Measurements from ENCODE around the gene RNF20.

The RNF20 gene

GRCh38 chr9:101508211-101508610, 25.4 kb upstream of the RNF20 start:
- Histone ChIP-seq H3K36me3 (ENCODE audit: insufficient read depth) (no peaks in the 10 kb centered on the region), H3K9ac (no peak overlapping the region), H2AFZ (ENCODE audit: low read depth) (no peak overlapping the region), H3K27me3 (ENCODE audit: insufficient read depth, low read depth) (no peaks in the 10 kb centered on the region), H3K79me2 (ENCODE audit: insufficient read depth, low read depth) (no peaks in the 10 kb centered on the region), H4K20me1 (ENCODE audit: insufficient read depth) (no peaks in the 10 kb centered on the region), H3K4me2 (no peak overlapping the region), H3K27ac (no peak overlapping the region), H3K4me1 (ENCODE audit: low read depth, poor library complexity, severe bottlenecking) (peaks cover 8% of the 10 kb centered on the region), H3K4me3 (IDR thresholded peaks at IDR 0.05; ENCODE audit: insufficient read depth, low read depth, low read length) (no peak overlapping the region)
- no peak for TF ChIP-seq CTCF (conservative IDR thresholded peaks at IDR 0.05; ENCODE audit: low read depth, low read length)

GRCh38 chr9:101509572-101509971, 24.1 kb upstream of the RNF20 start:
- Histone ChIP-seq H3K36me3 (ENCODE audit: insufficient read depth) (no peaks in the 10 kb centered on the region), H4K20me1 (ENCODE audit: insufficient read depth) (no peaks in the 10 kb centered on the region), H2AFZ (ENCODE audit: low read depth) (no peak overlapping the region), H3K9ac (no peak overlapping the region), H3K4me3 (IDR thresholded peaks at IDR 0.05; ENCODE audit: insufficient read depth, low read depth, low read length) (no peak overlapping the region), H3K4me1 (ENCODE audit: low read depth, poor library complexity, severe bottlenecking) (peaks cover 8% of the 10 kb centered on the region), H3K79me2 (ENCODE audit: insufficient read depth, low read depth) (no peaks in the 10 kb centered on the region), H3K27ac (no peak overlapping the region), H3K27me3 (ENCODE audit: insufficient read depth, low read depth) (no peaks in the 10 kb centered on the region), H3K4me2 (no peak overlapping the region)
- no peak for TF ChIP-seq CTCF (conservative IDR thresholded peaks at IDR 0.05; ENCODE audit: low read depth, low read length)

GRCh38 chr9:101510459-101510858, 23.2 kb upstream of the RNF20 start:
- Histone ChIP-seq H3K4me2 (no peak overlapping the region), H2AFZ (ENCODE audit: low read depth) (no peak overlapping the region), H3K4me3 (IDR thresholded peaks at IDR 0.05; ENCODE audit: insufficient read depth, low read depth, low read length) (no peak overlapping the region), H3K27ac (no peak overlapping the region), H4K20me1 (ENCODE audit: insufficient read depth) (no peaks in the 10 kb centered on the region), H3K27me3 (ENCODE audit: insufficient read depth, low read depth) (no peaks in the 10 kb centered on the region), H3K79me2 (ENCODE audit: insufficient read depth, low read depth) (no peaks in the 10 kb centered on the region), H3K36me3 (ENCODE audit: insufficient read depth) (no peaks in the 10 kb centered on the region), H3K4me1 (ENCODE audit: low read depth, poor library complexity, severe bottlenecking) (peaks cover 8% of the 10 kb centered on the region), H3K9ac (no peak overlapping the region)
- TF ChIP-seq CTCF (conservative IDR thresholded peaks at IDR 0.05; ENCODE audit: low read depth, low read length) = no peak

- H4K20me1 ChIP-seq (ENCODE audit: insufficient read depth) = no peaks in the 10 kb centered on the region
- no peak overlapping the region for H3K4me2 ChIP-seq
- H2AFZ ChIP-seq (ENCODE audit: low read depth) = no peak overlapping the region
- TF ChIP-seq CTCF (conservative IDR thresholded peaks at IDR 0.05; ENCODE audit: low read depth, low read length) = no peak
- H3K9ac ChIP-seq = no peak overlapping the region
- H3K27me3 ChIP-seq (ENCODE audit: insufficient read depth, low read depth) = no peaks in the 10 kb centered on the region
- H3K4me3 ChIP-seq (IDR thresholded peaks at IDR 0.05; ENCODE audit: insufficient read depth, low read depth, low read length) = no peak overlapping the region
- no peak overlapping the region for H3K27ac ChIP-seq
- no peaks in the 10 kb centered on the region for H3K36me3 ChIP-seq (ENCODE audit: insufficient read depth)
- peaks cover 8% of the 10 kb centered on the region for H3K4me1 ChIP-seq (ENCODE audit: low read depth, poor library complexity, severe bottlenecking)
- no peaks in the 10 kb centered on the region for H3K79me2 ChIP-seq (ENCODE audit: insufficient read depth, low read depth)
These were observed 22.6 kb upstream of the RNF20 start for GRCh38 chr9:101511009-101511408.

Data from KMS-11 (cell line).